ENCODE results near the gene POT1. TPM values are rescaled to one million over a fixed set of nuclear protein-coding genes. Genes with fewer than 3 reads are reported as not detected.

POT1 gene
- total and polyA plus RNA-seq, 10 donors = 9.4 to 37.0 (median 25.4) TPM

- no peak overlapping the region for H3K4me3 ChIP-seq
- peaks cover 7 to 40% (median 16%) of the 10 kb centered on the region in 6 donors for H3K4me1 ChIP-seq
- H3K36me3 ChIP-seq = peaks cover 0 to 11% (median 0%) of the 10 kb centered on the region in 6 donors
- peak; percentile 68 for DNase-seq
- no peaks in the 10 kb centered on the region for H3K27me3 ChIP-seq (replicated peaks in 1 of 7)
- intact Hi-C loops (cut with DNase I; ENCODE audit: low total_unique reads) = no loop called here
- peak overlapping the region; percentile 43 to 92 (median 90) for H3K27ac ChIP-seq
- no peak for TF ChIP-seq CTCF (IDR thresholded peaks at IDR 0.05 in 8 of 11, conservative IDR thresholded peaks at IDR 0.05 in 3 of 11)
- peak in 1 of 3 donors; percentile 55 for TF ChIP-seq POLR2AphosphoS5 (IDR thresholded peaks at IDR 0.05)
- WGBS, 5 donors = 62 to 73% (median 70%) methylated on average over 18 of the region's 18 CpGs
- no peaks in the 10 kb centered on the region for H3K9me3 ChIP-seq
Observed at GRCh38 chr7:124930655-124931597, 1.3 kb upstream of the POT1 start.

- intact Hi-C loops (cut with DNase I; ENCODE audit: low total_unique reads) = no loop called here
- Histone ChIP-seq H3K4me3 (peak overlapping the region; percentile 37 to 73 (median 58)), H3K9me3 (no peaks in the 10 kb centered on the region), H3K4me1 (peaks cover 7 to 47% (median 19%) of the 10 kb centered on the region in 6 donors), H3K27me3 (replicated peaks in 1 of 7) (no peaks in the 10 kb centered on the region), H3K36me3 (peaks cover 0 to 11% (median 0%) of the 10 kb centered on the region in 6 donors), H3K27ac (peak overlapping the region; percentile 82 to 92 (median 90))
- 10 to 21% (median 13%) methylated on average over 1 of the region's 1 CpG for WGBS, 5 donors
- TF ChIP-seq POLR2AphosphoS5 (IDR thresholded peaks at IDR 0.05) (no peak), CTCF (IDR thresholded peaks at IDR 0.05 in 8 of 11, conservative IDR thresholded peaks at IDR 0.05 in 3 of 11) (no peak), POLR2A (IDR thresholded peaks at IDR 0.05) (no peak)
- no peak for DNase-seq
Observed at GRCh38 chr7:124930173-124930623, 573 bp upstream of the POT1 start.

GRCh38 chr7:124924906-124925305, 4.7 kb downstream of the POT1 start:
- no peaks in the 10 kb centered on the region for H3K27me3 ChIP-seq (replicated peaks in 1 of 7)
- no peak overlapping the region for H3K27ac ChIP-seq
- no peak for TF ChIP-seq POLR2AphosphoS5 (IDR thresholded peaks at IDR 0.05)
- no peak for TF ChIP-seq POLR2A (IDR thresholded peaks at IDR 0.05)
- TF ChIP-seq CTCF (IDR thresholded peaks at IDR 0.05 in 8 of 11, conservative IDR thresholded peaks at IDR 0.05 in 3 of 11) = no peak
- no peak overlapping the region for H3K4me3 ChIP-seq
- H3K4me1 ChIP-seq = peaks cover 7 to 58% (median 17%) of the 10 kb centered on the region in 6 donors
- no peak for DNase-seq
- peaks cover 0 to 11% (median 0%) of the 10 kb centered on the region in 6 donors for H3K36me3 ChIP-seq
- no peaks in the 10 kb centered on the region for H3K9me3 ChIP-seq
- intact Hi-C loops (cut with DNase I; ENCODE audit: low total_unique reads) = no loop called here

- H3K27ac ChIP-seq = no peak overlapping the region
- no peak for TF ChIP-seq POLR2A (IDR thresholded peaks at IDR 0.05)
- no peak for TF ChIP-seq POLR2AphosphoS5 (IDR thresholded peaks at IDR 0.05)
- no peak for TF ChIP-seq CTCF (IDR thresholded peaks at IDR 0.05 in 8 of 11, conservative IDR thresholded peaks at IDR 0.05 in 3 of 11)
- no peaks in the 10 kb centered on the region for H3K27me3 ChIP-seq (replicated peaks in 1 of 7)
- no peak overlapping the region for H3K4me3 ChIP-seq
- no peak for DNase-seq
- no peaks in the 10 kb centered on the region for H3K9me3 ChIP-seq
- H3K4me1 ChIP-seq = peaks cover 0 to 40% (median 5%) of the 10 kb centered on the region in 6 donors
- intact Hi-C loops (cut with DNase I; ENCODE audit: low total_unique reads) = no loop called here
- peaks cover 0 to 12% (median 0%) of the 10 kb centered on the region in 6 donors for H3K36me3 ChIP-seq
Observed at GRCh38 chr7:124922200-124922599, 7.4 kb downstream of the POT1 start.

All from spleen (tissue), 11 donors.